ENCODE data around the gene LATS2. TPM values are rescaled to one million over a fixed set of nuclear protein-coding genes. Genes with fewer than 3 reads are reported as not detected.
A peak's percentile ranks its signal among the peaks of the same experiment; 100 is the strongest.

Gene LATS2
- total RNA-seq, 2 donors from 2014 or later: 15.8 to 29.8 TPM

- Mint-ChIP-seq H3K9me3 (no peaks in the 10 kb centered on the region), H3K36me3 (no peaks in the 10 kb centered on the region)
- no peak for DNase-seq (ENCODE audit: low spot score)
Observed at GRCh38 chr13:21079761-21080592, 18.6 kb upstream of the LATS2 start.

GRCh38 chr13:21079221-21079620 is 17.8 kb upstream of the LATS2 start:
- Mint-ChIP-seq H3K9me3 (no peaks in the 10 kb centered on the region), H3K4me1 (ENCODE audit: low read depth in 2 of 2) (peaks cover 14 to 17% of the 10 kb centered on the region in 2 donors), H3K4me3 (no peak overlapping the region), H3K27me3 (no peaks in the 10 kb centered on the region), H3K27ac (no peak overlapping the region), H3K36me3 (no peaks in the 10 kb centered on the region)
- DNase-seq (ENCODE audit: low spot score) (no peak), ATAC-seq (no peak)

More at GRCh38 chr13:21079761-21080592, 18.6 kb upstream of the LATS2 start:
- peaks cover 7 to 9% of the 10 kb centered on the region in 2 donors for H3K4me1 Mint-ChIP-seq (ENCODE audit: low read depth in 2 of 2)
- H3K27me3 Mint-ChIP-seq: peaks cover 0 to 6% of the 10 kb centered on the region in 2 donors
- no peak for ATAC-seq
- no peak overlapping the region for H3K4me3 Mint-ChIP-seq
- H3K27ac Mint-ChIP-seq: no peak overlapping the region

GRCh38 chr13:21078501-21078900 is 17.1 kb upstream of the LATS2 start:
- H3K27me3 Mint-ChIP-seq: no peaks in the 10 kb centered on the region
- peaks cover 17 to 21% of the 10 kb centered on the region in 2 donors for H3K4me1 Mint-ChIP-seq (ENCODE audit: low read depth in 2 of 2)
- H3K27ac Mint-ChIP-seq: no peak overlapping the region
- H3K9me3 Mint-ChIP-seq: no peaks in the 10 kb centered on the region
- H3K4me3 Mint-ChIP-seq: no peak overlapping the region
- ATAC-seq: no peak
- DNase-seq (ENCODE audit: low spot score): no peak
- H3K36me3 Mint-ChIP-seq: no peaks in the 10 kb centered on the region

DNA sequence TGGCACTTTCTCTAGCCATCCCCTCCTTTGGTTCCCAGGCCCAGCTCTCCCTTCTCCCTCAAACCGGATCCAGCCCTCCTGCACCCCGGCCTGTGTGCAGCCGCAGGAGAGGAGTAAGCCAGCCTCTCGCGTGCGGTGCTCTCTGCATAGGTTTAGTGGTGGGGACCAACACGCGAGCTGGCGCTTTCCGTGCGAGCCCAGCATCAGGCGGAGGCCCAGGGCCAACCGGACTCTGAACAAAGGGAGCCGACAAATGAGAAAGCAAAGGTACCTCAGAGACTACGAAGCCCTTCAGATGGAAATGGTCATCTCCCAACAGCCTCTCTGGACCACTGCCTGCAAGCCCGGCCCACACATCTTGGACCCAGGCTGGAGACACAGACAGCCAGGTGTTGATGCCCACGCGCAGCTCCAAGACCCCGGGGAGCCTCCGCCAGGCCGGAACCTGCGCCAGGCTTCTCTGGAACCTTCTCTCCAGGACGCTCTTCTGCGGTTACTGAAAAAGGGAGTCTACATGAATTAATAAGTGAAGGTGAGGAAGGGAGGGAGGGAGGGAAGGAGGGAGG is 16.5 kb upstream of the LATS2 start:
- no peaks in the 10 kb centered on the region for H3K9me3 Mint-ChIP-seq

GRCh38 chr13:21077076-21077787 is 15.8 kb upstream of the LATS2 start:
- Mint-ChIP-seq H3K4me3 (peak overlapping the region; percentile 31), H3K9me3 (no peaks in the 10 kb centered on the region), H3K27ac (peak overlapping the region; percentile 8 to 45), H3K36me3 (no peaks in the 10 kb centered on the region), H3K27me3 (no peaks in the 10 kb centered on the region), H3K4me1 (ENCODE audit: low read depth in 2 of 2) (peaks cover 17 to 21% of the 10 kb centered on the region in 2 donors)
- ATAC-seq (no peak), DNase-seq (ENCODE audit: low spot score) (no peak)

More for the DNA sequence above, 16.5 kb upstream of the LATS2 start:
- no peak for DNase-seq (ENCODE audit: low spot score)
- Mint-ChIP-seq H3K27ac (peak overlapping the region; percentile 8 to 45), H3K27me3 (no peaks in the 10 kb centered on the region), H3K4me1 (ENCODE audit: low read depth in 2 of 2) (peaks cover 17 to 21% of the 10 kb centered on the region in 2 donors), H3K36me3 (no peaks in the 10 kb centered on the region), H3K4me3 (peak overlapping the region; percentile 31)
- no peak for ATAC-seq

- no peak for ATAC-seq
- no peaks in the 10 kb centered on the region for H3K9me3 Mint-ChIP-seq
- H3K27me3 Mint-ChIP-seq: no peaks in the 10 kb centered on the region
- H3K4me3 Mint-ChIP-seq: peak overlapping the region; percentile 44
- peak overlapping the region in 1 of 2 donors; percentile 56 for H3K27ac Mint-ChIP-seq
- H3K36me3 Mint-ChIP-seq: no peaks in the 10 kb centered on the region
- no peak for DNase-seq (ENCODE audit: low spot score)
- peaks cover 25 to 30% of the 10 kb centered on the region in 2 donors for H3K4me1 Mint-ChIP-seq (ENCODE audit: low read depth in 2 of 2)
Observed at GRCh38 chr13:21076253-21076652, 14.9 kb upstream of the LATS2 start.

DNA sequence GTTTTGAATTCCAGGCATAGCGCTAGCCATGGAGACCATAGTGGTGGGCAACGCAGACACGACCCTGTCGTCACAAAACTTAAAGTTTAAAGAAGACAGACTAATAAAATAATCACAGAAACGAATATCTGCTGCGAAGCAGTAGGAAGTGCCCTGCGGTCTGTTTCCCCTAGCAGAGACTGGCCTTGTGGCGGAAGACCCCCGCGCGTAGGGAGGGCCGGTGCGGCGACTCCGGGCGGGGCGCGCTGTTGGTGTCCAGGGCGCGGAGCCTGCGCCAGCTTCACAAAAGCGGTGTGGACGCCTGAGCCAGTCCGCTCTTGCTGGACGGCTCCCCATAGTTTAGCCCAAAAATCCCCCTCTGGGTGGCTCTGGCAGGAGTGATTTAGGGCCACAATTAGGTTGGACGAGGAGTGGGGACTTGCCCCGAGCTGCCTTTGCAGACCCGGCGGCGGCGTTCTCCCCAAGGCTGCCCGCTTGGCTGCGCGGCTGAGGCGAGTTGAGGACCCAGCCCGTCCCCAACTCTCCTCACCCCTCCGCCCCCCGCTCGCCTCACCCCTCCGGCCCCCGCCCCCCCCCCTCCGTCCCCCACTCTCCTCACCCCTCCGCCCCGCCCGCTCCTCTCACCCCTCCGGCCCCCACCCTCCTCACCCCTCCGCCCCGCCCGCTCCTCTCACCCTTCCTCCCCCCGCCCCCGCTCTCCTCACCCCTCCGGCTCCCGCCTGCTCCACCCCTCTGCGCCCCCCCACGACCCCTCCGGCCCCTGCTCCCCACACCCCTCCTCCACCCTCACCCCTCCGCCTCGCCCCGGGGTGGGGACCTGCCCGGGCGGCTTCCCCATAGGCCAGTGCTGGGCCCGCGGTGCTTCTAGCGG is 14.2 kb upstream of the LATS2 start:
- no peaks in the 10 kb centered on the region for H3K9me3 Mint-ChIP-seq
- peak overlapping the region; percentile 91 to 93 for H3K27ac Mint-ChIP-seq
- H3K27me3 Mint-ChIP-seq: no peaks in the 10 kb centered on the region
- DNase-seq (ENCODE audit: low spot score) (peak; percentile 72), ATAC-seq (peak; percentile 60 to 74)
- peak overlapping the region; percentile 85 for H3K4me3 Mint-ChIP-seq
- peaks cover 29 to 36% of the 10 kb centered on the region in 2 donors for H3K4me1 Mint-ChIP-seq (ENCODE audit: low read depth in 2 of 2)
- H3K36me3 Mint-ChIP-seq: no peaks in the 10 kb centered on the region

DNA sequence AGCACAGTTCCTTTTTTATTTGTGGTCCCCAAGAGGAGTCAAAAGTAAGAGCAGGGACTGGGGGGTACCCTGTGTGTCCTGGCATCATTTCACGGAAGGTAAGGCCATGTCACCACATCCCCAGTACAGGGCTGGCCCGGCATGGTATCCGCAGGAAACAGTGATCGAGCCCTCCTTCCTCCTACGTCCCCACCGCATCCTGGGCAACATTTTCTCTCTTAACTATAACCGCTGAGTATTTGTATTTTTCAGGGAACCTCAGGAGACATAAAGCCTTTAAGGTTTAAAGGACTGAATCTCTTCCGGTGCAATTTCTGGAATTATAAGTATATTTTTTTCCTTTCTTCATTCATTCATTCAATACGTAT is 13.6 kb upstream of the LATS2 start:
- DNase-seq (ENCODE audit: low spot score) (peak; percentile 83), ATAC-seq (peak; percentile 88 to 92)
- no peaks in the 10 kb centered on the region for H3K36me3 Mint-ChIP-seq
- peaks cover 29 to 36% of the 10 kb centered on the region in 2 donors for H3K4me1 Mint-ChIP-seq (ENCODE audit: low read depth in 2 of 2)
- peak overlapping the region; percentile 91 to 93 for H3K27ac Mint-ChIP-seq
- H3K9me3 Mint-ChIP-seq: no peaks in the 10 kb centered on the region
- H3K27me3 Mint-ChIP-seq: no peaks in the 10 kb centered on the region
- peak overlapping the region; percentile 85 for H3K4me3 Mint-ChIP-seq

DNA sequence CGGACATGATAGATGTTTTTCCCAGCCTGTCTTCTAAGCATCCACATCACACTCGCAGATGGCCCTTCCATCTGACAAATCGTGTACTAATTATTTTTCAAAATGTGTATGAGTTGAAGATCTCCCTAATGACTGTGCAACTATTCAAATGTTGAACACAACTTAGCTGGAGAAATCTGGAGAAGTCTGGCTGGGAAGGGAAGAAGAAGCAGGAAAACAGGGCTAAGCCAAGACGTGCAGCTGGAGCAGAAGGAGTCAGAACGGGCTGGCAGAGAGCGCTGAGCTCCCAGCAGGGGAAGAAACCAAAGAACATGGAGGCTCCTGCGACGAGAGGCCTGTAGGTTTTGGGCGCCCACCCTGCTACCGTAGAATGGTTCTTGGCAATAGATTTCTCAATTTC is 13.2 kb upstream of the LATS2 start:
- Mint-ChIP-seq H3K4me3 (peak overlapping the region; percentile 85), H3K27ac (peak overlapping the region; percentile 91 to 93), H3K36me3 (no peaks in the 10 kb centered on the region), H3K9me3 (no peaks in the 10 kb centered on the region), H3K27me3 (no peaks in the 10 kb centered on the region), H3K4me1 (ENCODE audit: low read depth in 2 of 2) (peaks cover 33 to 40% of the 10 kb centered on the region in 2 donors)
- DNase-seq (ENCODE audit: low spot score): no peak
- peak in 1 of 2 donors; percentile 2 for ATAC-seq

DNA sequence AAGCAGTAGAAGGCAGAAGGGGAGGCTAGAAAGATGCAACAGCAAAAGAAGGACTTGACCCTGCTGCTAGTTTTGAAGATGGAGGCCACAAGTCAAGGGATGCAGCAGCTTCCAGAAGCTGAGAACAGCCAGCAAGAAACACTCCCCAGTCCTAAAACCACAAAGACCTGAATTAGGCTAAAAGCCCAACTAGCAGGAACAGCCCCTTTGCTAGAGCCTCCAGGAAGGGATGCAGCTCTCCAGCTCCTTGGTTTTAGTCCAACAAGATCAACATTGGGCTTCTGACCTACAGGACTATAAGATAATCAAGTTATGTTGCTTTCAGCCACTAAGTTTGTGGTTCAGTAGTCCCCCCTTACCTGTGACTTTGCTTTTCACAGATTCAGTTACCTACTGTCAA is 10.5 kb upstream of the LATS2 start:
- H3K9me3 Mint-ChIP-seq: no peaks in the 10 kb centered on the region
- H3K27me3 Mint-ChIP-seq: no peaks in the 10 kb centered on the region
- H3K4me3 Mint-ChIP-seq: peak overlapping the region; percentile 18
- H3K36me3 Mint-ChIP-seq: no peaks in the 10 kb centered on the region
- peaks cover 35 to 40% of the 10 kb centered on the region in 2 donors for H3K4me1 Mint-ChIP-seq (ENCODE audit: low read depth in 2 of 2)
- ATAC-seq (no peak), DNase-seq (ENCODE audit: low spot score) (no peak)
- peak overlapping the region; percentile 31 to 93 for H3K27ac Mint-ChIP-seq

DNA sequence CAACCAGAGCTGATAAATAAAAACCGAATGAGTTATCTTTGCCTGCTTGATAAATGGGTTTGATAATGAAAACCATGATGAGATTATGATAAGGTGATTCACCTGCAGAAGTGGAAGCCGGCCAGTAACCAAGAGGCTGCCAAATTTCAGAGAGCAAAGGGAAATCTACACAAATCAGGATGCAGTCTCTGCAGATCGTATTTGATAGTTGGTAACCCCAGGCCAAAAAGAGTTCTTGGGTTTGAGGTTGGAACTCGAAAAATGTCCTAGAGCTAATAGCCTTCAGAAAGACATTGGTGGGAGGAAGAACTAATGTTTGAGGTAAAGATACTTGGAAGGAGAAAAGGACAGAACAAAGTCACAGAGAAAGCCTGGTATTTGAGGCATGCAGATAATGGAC is 9.6 kb upstream of the LATS2 start:
- no peak for DNase-seq (ENCODE audit: low spot score)
- peaks cover 32 to 40% of the 10 kb centered on the region in 2 donors for H3K4me1 Mint-ChIP-seq (ENCODE audit: low read depth in 2 of 2)
- no peak for ATAC-seq
- peak overlapping the region; percentile 18 for H3K4me3 Mint-ChIP-seq
- H3K9me3 Mint-ChIP-seq: no peaks in the 10 kb centered on the region
- no peaks in the 10 kb centered on the region for H3K36me3 Mint-ChIP-seq
- H3K27ac Mint-ChIP-seq: peak overlapping the region; percentile 7 to 38
- no peaks in the 10 kb centered on the region for H3K27me3 Mint-ChIP-seq

DNA sequence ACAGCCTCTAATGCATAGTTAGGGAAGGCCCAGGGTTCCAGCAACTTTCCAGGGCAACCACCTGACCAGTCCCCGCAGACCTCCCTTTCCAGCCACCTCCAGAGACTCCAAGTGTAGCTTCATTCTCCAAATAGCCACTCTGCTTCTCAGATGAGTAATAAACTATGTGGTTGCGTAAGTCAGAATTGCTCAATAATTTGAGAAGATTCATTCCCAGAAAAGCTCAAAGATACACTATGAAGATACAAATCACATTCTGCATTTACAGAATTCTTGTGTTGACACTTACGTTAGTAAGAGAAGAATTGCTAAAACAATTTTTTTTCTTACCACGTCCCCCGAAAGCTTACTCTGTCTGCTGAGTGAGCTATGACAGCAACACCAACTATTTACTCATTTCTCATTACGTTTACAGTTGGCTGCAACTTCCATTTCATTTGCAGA is 8.2 kb upstream of the LATS2 start:
- DNase-seq (ENCODE audit: low spot score) (no peak), ATAC-seq (peak; percentile 89 to 94)
- Mint-ChIP-seq H3K27ac (peak overlapping the region; percentile 48 to 85), H3K36me3 (no peaks in the 10 kb centered on the region), H3K4me3 (peak overlapping the region; percentile 58), H3K27me3 (no peaks in the 10 kb centered on the region), H3K9me3 (no peaks in the 10 kb centered on the region), H3K4me1 (ENCODE audit: low read depth in 2 of 2) (peaks cover 31% of the 10 kb centered on the region in 2 donors)

- Mint-ChIP-seq H3K4me1 (ENCODE audit: low read depth in 2 of 2) (peaks cover 24 to 26% of the 10 kb centered on the region in 2 donors), H3K9me3 (no peaks in the 10 kb centered on the region), H3K27me3 (no peaks in the 10 kb centered on the region), H3K4me3 (no peak overlapping the region), H3K36me3 (no peaks in the 10 kb centered on the region), H3K27ac (peak overlapping the region in 1 of 2 donors; percentile 48)
- no peak for DNase-seq (ENCODE audit: low spot score)
- no peak for ATAC-seq
Observed at GRCh38 chr13:21067848-21068247, 6.5 kb upstream of the LATS2 start.
